ENCODE data around the gene EEF1AKMT2.
A peak's percentile ranks its signal among the peaks of the same experiment; 100 is the strongest.

The EEF1AKMT2 gene

GRCh38 chr10:124824507-124824906 is 32.8 kb upstream of the EEF1AKMT2 start:
- Histone ChIP-seq H3K4me3 (IDR thresholded peaks at IDR 0.05; ENCODE audit: insufficient read depth, low read depth, low read length) (no peak overlapping the region), H3K36me3 (ENCODE audit: insufficient read depth) (no peaks in the 10 kb centered on the region), H4K20me1 (ENCODE audit: insufficient read depth) (no peaks in the 10 kb centered on the region), H3K27me3 (ENCODE audit: insufficient read depth, low read depth) (no peaks in the 10 kb centered on the region), H3K9ac (no peak overlapping the region), H3K4me1 (ENCODE audit: low read depth, poor library complexity, severe bottlenecking) (no peaks in the 10 kb centered on the region), H2AFZ (ENCODE audit: low read depth) (no peak overlapping the region), H3K79me2 (ENCODE audit: insufficient read depth, low read depth) (no peaks in the 10 kb centered on the region), H3K4me2 (no peak overlapping the region), H3K27ac (no peak overlapping the region)
- no peak for TF ChIP-seq CTCF (conservative IDR thresholded peaks at IDR 0.05; ENCODE audit: low read depth, low read length)

DNA sequence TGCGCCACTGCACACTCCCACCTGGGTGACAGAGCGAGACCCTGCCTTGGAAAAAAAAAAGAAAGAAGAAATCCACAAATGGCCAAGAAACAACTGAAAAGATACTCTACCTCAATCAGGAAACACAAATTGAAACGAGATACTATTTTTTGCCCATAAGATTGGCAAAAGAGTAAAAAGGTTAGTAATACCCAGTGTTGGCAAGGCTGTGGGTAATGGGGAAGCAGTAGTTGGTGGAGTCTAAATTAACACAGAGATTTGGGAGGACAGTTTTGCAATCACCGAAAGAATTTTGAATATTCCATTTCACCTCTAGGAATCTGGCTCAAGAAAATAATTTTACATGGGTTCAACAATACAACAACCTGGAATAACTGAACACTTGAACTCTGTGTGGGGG is 29.8 kb upstream of the EEF1AKMT2 start:
- no peak overlapping the region for H3K4me3 ChIP-seq (IDR thresholded peaks at IDR 0.05; ENCODE audit: insufficient read depth, low read depth, low read length)
- H3K27ac ChIP-seq = no peak overlapping the region
- no peaks in the 10 kb centered on the region for H3K27me3 ChIP-seq (ENCODE audit: insufficient read depth, low read depth)
- H4K20me1 ChIP-seq (ENCODE audit: insufficient read depth) = no peaks in the 10 kb centered on the region
- H3K4me1 ChIP-seq (ENCODE audit: low read depth, poor library complexity, severe bottlenecking) = no peaks in the 10 kb centered on the region
- no peaks in the 10 kb centered on the region for H3K79me2 ChIP-seq (ENCODE audit: insufficient read depth, low read depth)
- no peak overlapping the region for H3K9ac ChIP-seq
- H3K4me2 ChIP-seq = no peak overlapping the region
- H2AFZ ChIP-seq (ENCODE audit: low read depth) = no peak overlapping the region
- no peak for TF ChIP-seq CTCF (conservative IDR thresholded peaks at IDR 0.05; ENCODE audit: low read depth, low read length)
- no peaks in the 10 kb centered on the region for H3K36me3 ChIP-seq (ENCODE audit: insufficient read depth)

GRCh38 chr10:124820121-124820520 is 28.4 kb upstream of the EEF1AKMT2 start:
- Histone ChIP-seq H3K27me3 (ENCODE audit: insufficient read depth, low read depth) (no peaks in the 10 kb centered on the region), H3K4me1 (ENCODE audit: low read depth, poor library complexity, severe bottlenecking) (no peaks in the 10 kb centered on the region), H4K20me1 (ENCODE audit: insufficient read depth) (no peaks in the 10 kb centered on the region), H2AFZ (ENCODE audit: low read depth) (no peak overlapping the region), H3K27ac (no peak overlapping the region), H3K4me3 (IDR thresholded peaks at IDR 0.05; ENCODE audit: insufficient read depth, low read depth, low read length) (no peak overlapping the region), H3K36me3 (ENCODE audit: insufficient read depth) (no peaks in the 10 kb centered on the region), H3K9ac (no peak overlapping the region), H3K79me2 (ENCODE audit: insufficient read depth, low read depth) (no peaks in the 10 kb centered on the region), H3K4me2 (no peak overlapping the region)
- TF ChIP-seq CTCF (conservative IDR thresholded peaks at IDR 0.05; ENCODE audit: low read depth, low read length) = no peak

- Histone ChIP-seq H3K9ac (peak overlapping the region; percentile 95), H2AFZ (ENCODE audit: low read depth) (peak overlapping the region; percentile 93; the same call in 1 of the 2 replicates), H3K4me3 (IDR thresholded peaks at IDR 0.05; ENCODE audit: insufficient read depth, low read depth, low read length) (no peak overlapping the region), H3K4me1 (ENCODE audit: low read depth, poor library complexity, severe bottlenecking) (peaks cover 19% of the 10 kb centered on the region), H3K79me2 (ENCODE audit: insufficient read depth, low read depth) (peaks cover 28% of the 10 kb centered on the region; the same call in 1 of the 2 replicates), H3K27ac (peak overlapping the region; percentile 70), H3K27me3 (ENCODE audit: insufficient read depth, low read depth) (no peaks in the 10 kb centered on the region), H3K36me3 (ENCODE audit: insufficient read depth) (no peaks in the 10 kb centered on the region), H4K20me1 (ENCODE audit: insufficient read depth) (no peaks in the 10 kb centered on the region), H3K4me2 (peak overlapping the region; percentile 50)
- no peak for TF ChIP-seq CTCF (conservative IDR thresholded peaks at IDR 0.05; ENCODE audit: low read depth, low read length)
Observed at GRCh38 chr10:124802313-124802675, 10.6 kb upstream of the EEF1AKMT2 start.

Data from KMS-11 (cell line).